ENCODE results near the gene MINK1.

MINK1 gene

GRCh38 chr17:4795168-4795567 is 38.0 kb upstream of the MINK1 start:
- H3K27me3 ChIP-seq (ENCODE audit: control insufficient read depth, insufficient read depth, low read length) = peaks cover 22% of the 10 kb centered on the region
- H3K27ac ChIP-seq (ENCODE audit: low read depth, low read length) = no peak overlapping the region
- H3K36me3 ChIP-seq (ENCODE audit: control insufficient read depth, insufficient read depth, low read length) = peaks cover 21% of the 10 kb centered on the region
- no peaks in the 10 kb centered on the region for H3K9me3 ChIP-seq (ENCODE audit: control insufficient read depth, insufficient read depth, low read length)
- H3K4me3 ChIP-seq (ENCODE audit: low read depth, low read length) = no peak overlapping the region
- no peaks in the 10 kb centered on the region; the same call in 1 of the 2 replicates for H3K4me1 ChIP-seq (ENCODE audit: control insufficient read depth, insufficient read depth, low read length)
- H3K9ac ChIP-seq (ENCODE audit: low read depth, low read length) = no peak overlapping the region

GRCh38 chr17:4796552-4796920 is 36.6 kb upstream of the MINK1 start:
- H3K4me1 ChIP-seq (ENCODE audit: control insufficient read depth, insufficient read depth, low read length) = no peaks in the 10 kb centered on the region
- peak overlapping the region; percentile 90 for H3K4me3 ChIP-seq (ENCODE audit: low read depth, low read length)
- H3K9me3 ChIP-seq (ENCODE audit: control insufficient read depth, insufficient read depth, low read length) = no peaks in the 10 kb centered on the region
- peaks cover 21% of the 10 kb centered on the region for H3K36me3 ChIP-seq (ENCODE audit: control insufficient read depth, insufficient read depth, low read length)
- H3K27me3 ChIP-seq (ENCODE audit: control insufficient read depth, insufficient read depth, low read length) = peaks cover 8% of the 10 kb centered on the region; the same call in 1 of the 2 replicates
- peak overlapping the region; percentile 75 for H3K9ac ChIP-seq (ENCODE audit: low read depth, low read length)
- H3K27ac ChIP-seq (ENCODE audit: low read depth, low read length) = peak overlapping the region; percentile 69

- H3K9ac ChIP-seq (ENCODE audit: low read depth, low read length) = no peak overlapping the region
- no peaks in the 10 kb centered on the region for H3K9me3 ChIP-seq (ENCODE audit: control insufficient read depth, insufficient read depth, low read length)
- no peaks in the 10 kb centered on the region for H3K4me1 ChIP-seq (ENCODE audit: control insufficient read depth, insufficient read depth, low read length)
- H3K27me3 ChIP-seq (ENCODE audit: control insufficient read depth, insufficient read depth, low read length) = no peaks in the 10 kb centered on the region
- peaks cover 21% of the 10 kb centered on the region for H3K36me3 ChIP-seq (ENCODE audit: control insufficient read depth, insufficient read depth, low read length)
- no peak overlapping the region for H3K27ac ChIP-seq (ENCODE audit: low read depth, low read length)
- no peak overlapping the region for H3K4me3 ChIP-seq (ENCODE audit: low read depth, low read length)
Measured at GRCh38 chr17:4800462-4801196, 32.5 kb upstream of the MINK1 start.

GRCh38 chr17:4802228-4802627 is 30.9 kb upstream of the MINK1 start, which contains the start of gene C17orf114:
Gene C17orf114, minus strand, starts transcription at chr17:4802328.
- no peak within 1 kb of the TSS for H3K4me3 ChIP-seq (ENCODE audit: low read depth, low read length)
- H3K9me3 ChIP-seq (ENCODE audit: control insufficient read depth, insufficient read depth, low read length) = no peaks in the 10 kb centered on the region
- H3K9ac ChIP-seq (ENCODE audit: low read depth, low read length) = no peak within 1 kb of the TSS
- H3K27me3 ChIP-seq (ENCODE audit: control insufficient read depth, insufficient read depth, low read length) = no peaks in the 10 kb centered on the region
- no peak within 1 kb of the TSS for H3K27ac ChIP-seq (ENCODE audit: low read depth, low read length)
- peaks cover 19% of the 10 kb centered on the region for H3K36me3 ChIP-seq (ENCODE audit: control insufficient read depth, insufficient read depth, low read length)
- no peaks in the 10 kb centered on the region for H3K4me1 ChIP-seq (ENCODE audit: control insufficient read depth, insufficient read depth, low read length)

GRCh38 chr17:4806456-4806776 is 26.7 kb upstream of the MINK1 start:
- Histone ChIP-seq H3K27ac (ENCODE audit: low read depth, low read length) (no peak overlapping the region), H3K4me3 (ENCODE audit: low read depth, low read length) (peak overlapping the region; percentile 67), H3K9me3 (ENCODE audit: control insufficient read depth, insufficient read depth, low read length) (no peaks in the 10 kb centered on the region), H3K4me1 (ENCODE audit: control insufficient read depth, insufficient read depth, low read length) (peaks cover 7% of the 10 kb centered on the region; the same call in 1 of the 2 replicates), H3K27me3 (ENCODE audit: control insufficient read depth, insufficient read depth, low read length) (no peaks in the 10 kb centered on the region), H3K36me3 (ENCODE audit: control insufficient read depth, insufficient read depth, low read length) (peaks cover 27% of the 10 kb centered on the region), H3K9ac (ENCODE audit: low read depth, low read length) (peak overlapping the region; percentile 48; the same call in 1 of the 2 replicates)

- Histone ChIP-seq H3K9me3 (ENCODE audit: control insufficient read depth, insufficient read depth, low read length) (no peaks in the 10 kb centered on the region), H3K36me3 (ENCODE audit: control insufficient read depth, insufficient read depth, low read length) (peaks cover 30% of the 10 kb centered on the region), H3K4me3 (ENCODE audit: low read depth, low read length) (peak within 1 kb of the TSS; percentile 67), H3K9ac (ENCODE audit: low read depth, low read length) (peak within 1 kb of the TSS; percentile 53; the same call in 1 of the 2 replicates), H3K27me3 (ENCODE audit: control insufficient read depth, insufficient read depth, low read length) (no peaks in the 10 kb centered on the region), H3K27ac (ENCODE audit: low read depth, low read length) (peak within 1 kb of the TSS; percentile 63), H3K4me1 (ENCODE audit: control insufficient read depth, insufficient read depth, low read length) (peaks cover 7% of the 10 kb centered on the region; the same call in 1 of the 2 replicates)
Measured at GRCh38 chr17:4806777-4807604, 26.1 kb upstream of the MINK1 start, which contains the start of gene PLD2. Gene PLD2, plus strand, starts transcription at chr17:4807152. Its CDS starts 621 bp downstream, at chr17:4807773.

- Histone ChIP-seq H3K27ac (ENCODE audit: low read depth, low read length) (no peak overlapping the region), H3K9ac (ENCODE audit: low read depth, low read length) (no peak overlapping the region), H3K36me3 (ENCODE audit: control insufficient read depth, insufficient read depth, low read length) (peaks cover 30% of the 10 kb centered on the region), H3K9me3 (ENCODE audit: control insufficient read depth, insufficient read depth, low read length) (no peaks in the 10 kb centered on the region), H3K27me3 (ENCODE audit: control insufficient read depth, insufficient read depth, low read length) (no peaks in the 10 kb centered on the region), H3K4me1 (ENCODE audit: control insufficient read depth, insufficient read depth, low read length) (peaks cover 7% of the 10 kb centered on the region; the same call in 1 of the 2 replicates), H3K4me3 (ENCODE audit: low read depth, low read length) (peak overlapping the region; percentile 67)
Measured at GRCh38 chr17:4807605-4808377, 25.3 kb upstream of the MINK1 start.

- H3K9ac ChIP-seq (ENCODE audit: low read depth, low read length) = no peak overlapping the region
- no peak overlapping the region for H3K27ac ChIP-seq (ENCODE audit: low read depth, low read length)
- no peaks in the 10 kb centered on the region for H3K27me3 ChIP-seq (ENCODE audit: control insufficient read depth, insufficient read depth, low read length)
- no peak overlapping the region for H3K4me3 ChIP-seq (ENCODE audit: low read depth, low read length)
- H3K9me3 ChIP-seq (ENCODE audit: control insufficient read depth, insufficient read depth, low read length) = no peaks in the 10 kb centered on the region
- peaks cover 30% of the 10 kb centered on the region for H3K36me3 ChIP-seq (ENCODE audit: control insufficient read depth, insufficient read depth, low read length)
- H3K4me1 ChIP-seq (ENCODE audit: control insufficient read depth, insufficient read depth, low read length) = peaks cover 7% of the 10 kb centered on the region; the same call in 1 of the 2 replicates
Measured at GRCh38 chr17:4808378-4808767, 24.8 kb upstream of the MINK1 start.

GRCh38 chr17:4810696-4811290 is 22.3 kb upstream of the MINK1 start:
- Histone ChIP-seq H3K9ac (ENCODE audit: low read depth, low read length) (no peak overlapping the region), H3K27ac (ENCODE audit: low read depth, low read length) (no peak overlapping the region), H3K4me3 (ENCODE audit: low read depth, low read length) (no peak overlapping the region), H3K27me3 (ENCODE audit: control insufficient read depth, insufficient read depth, low read length) (no peaks in the 10 kb centered on the region), H3K9me3 (ENCODE audit: control insufficient read depth, insufficient read depth, low read length) (no peaks in the 10 kb centered on the region), H3K36me3 (ENCODE audit: control insufficient read depth, insufficient read depth, low read length) (peaks cover 48% of the 10 kb centered on the region), H3K4me1 (ENCODE audit: control insufficient read depth, insufficient read depth, low read length) (peaks cover 7% of the 10 kb centered on the region; the same call in 1 of the 2 replicates)

- peaks cover 7% of the 10 kb centered on the region; the same call in 1 of the 2 replicates for H3K4me1 ChIP-seq (ENCODE audit: control insufficient read depth, insufficient read depth, low read length)
- no peak overlapping the region for H3K4me3 ChIP-seq (ENCODE audit: low read depth, low read length)
- H3K27ac ChIP-seq (ENCODE audit: low read depth, low read length) = no peak overlapping the region
- no peaks in the 10 kb centered on the region for H3K9me3 ChIP-seq (ENCODE audit: control insufficient read depth, insufficient read depth, low read length)
- no peak overlapping the region for H3K9ac ChIP-seq (ENCODE audit: low read depth, low read length)
- H3K36me3 ChIP-seq (ENCODE audit: control insufficient read depth, insufficient read depth, low read length) = peaks cover 54% of the 10 kb centered on the region
- H3K27me3 ChIP-seq (ENCODE audit: control insufficient read depth, insufficient read depth, low read length) = no peaks in the 10 kb centered on the region
Measured at GRCh38 chr17:4811471-4811870, 21.7 kb upstream of the MINK1 start.
